NCI-H1417 (cell line): Measurements from ENCODE around the gene PDS5A.
"Not testable (repeated sequence)": the region's sequence is repeated elsewhere in the genome, so short reads cannot be mapped to it uniquely, and the experiment has no call there.

Experiments used
- DNase-seq, 3 experiments: peaks; one replicate each; lab custom pipeline; 2025; lab: John Stamatoyannopoulos, UW

PDS5A gene

DNA sequence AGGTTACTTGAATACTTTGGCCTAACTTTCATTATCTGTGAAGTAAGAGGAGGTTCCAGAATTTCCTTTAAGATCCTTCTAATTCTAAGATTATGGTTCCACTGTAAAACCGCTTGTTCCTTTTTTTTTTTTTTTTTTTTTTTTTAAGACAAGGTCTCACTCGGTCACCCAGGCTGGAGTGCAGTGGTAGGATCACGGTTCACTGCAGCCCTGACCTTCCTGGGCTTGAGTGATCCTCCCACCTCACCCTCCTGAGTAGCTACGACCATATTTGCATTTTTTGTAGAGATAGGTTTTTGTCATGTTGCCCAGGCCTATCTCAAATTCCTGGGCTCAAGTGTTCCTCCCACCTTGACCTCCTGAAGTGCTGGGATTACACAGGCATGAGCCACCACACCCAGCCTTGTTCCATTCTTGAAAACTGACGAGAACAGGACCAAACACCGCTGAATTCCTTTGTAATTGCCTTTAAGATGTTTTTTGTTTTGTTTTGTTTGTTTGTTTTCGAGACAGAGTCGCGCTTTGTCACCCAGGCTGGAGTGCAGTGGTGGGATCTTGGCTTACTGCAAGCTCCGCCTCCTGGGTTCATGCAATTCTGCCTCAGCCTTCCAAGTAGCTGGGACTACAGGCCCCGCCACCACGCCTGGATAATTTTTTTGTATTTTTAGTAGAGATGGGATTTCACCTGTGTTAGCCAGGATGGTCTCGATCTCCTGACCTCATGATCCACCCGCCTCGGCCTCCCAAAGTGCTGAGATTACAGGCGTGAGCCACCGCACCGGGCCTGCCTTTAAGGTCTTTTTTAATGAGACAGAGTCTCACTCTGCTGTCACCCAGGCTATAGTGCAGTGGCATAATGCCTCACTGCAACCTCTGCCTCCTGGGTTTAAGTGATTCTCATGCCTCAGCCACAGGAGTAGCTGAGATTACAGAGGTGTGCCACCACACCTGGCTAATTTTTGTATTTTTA, 6.8 kb downstream of the PDS5A start:
- no peak for DNase-seq

DNA sequence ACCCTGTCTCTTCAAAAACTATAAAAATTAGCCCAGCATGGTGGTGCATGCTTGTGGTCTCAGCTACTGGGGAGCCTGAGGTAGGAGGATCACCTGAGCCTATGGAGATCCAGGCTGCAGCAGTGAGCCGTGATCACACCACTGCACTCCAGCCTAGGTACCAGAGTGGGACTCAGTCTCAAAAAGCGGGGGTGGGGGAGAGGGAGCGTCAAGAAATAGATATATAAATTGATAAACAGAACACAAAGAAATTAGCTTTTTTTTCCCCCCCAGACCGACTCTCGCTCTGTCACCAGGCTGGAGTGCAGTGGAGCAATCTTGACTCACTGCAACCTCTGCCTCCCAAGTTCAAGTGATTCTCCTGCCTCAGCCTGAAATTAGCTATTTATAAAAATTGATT, 14.1 kb downstream of the PDS5A start:
- no peak for DNase-seq

DNA sequence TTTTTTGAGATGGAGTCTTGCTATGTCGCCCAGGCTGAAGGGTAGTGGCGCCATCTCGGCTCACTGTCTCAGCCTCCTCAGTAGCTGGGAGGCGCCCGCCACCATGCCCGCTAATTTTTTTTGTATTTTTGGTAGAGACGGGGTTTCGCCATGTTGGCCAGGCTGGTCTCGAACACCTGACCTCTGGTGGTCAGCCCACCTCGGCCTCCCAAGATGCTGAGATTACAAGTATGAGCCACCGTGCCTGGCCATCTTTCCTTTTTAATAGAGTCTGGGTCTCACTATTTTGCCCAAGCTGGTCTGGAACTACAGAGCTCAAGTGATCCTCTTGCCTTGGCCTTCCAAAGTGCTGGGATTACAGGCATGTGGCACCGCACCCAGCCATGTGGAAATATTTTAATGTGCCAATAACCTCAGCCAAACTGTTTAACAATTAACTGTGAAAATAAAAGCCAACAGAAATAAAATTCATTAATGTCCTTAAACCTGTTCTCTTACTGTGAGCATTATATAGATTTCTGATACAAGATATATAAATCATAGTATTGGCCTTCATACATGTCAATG, 16.3 kb downstream of the PDS5A start:
- no peak for DNase-seq

DNA sequence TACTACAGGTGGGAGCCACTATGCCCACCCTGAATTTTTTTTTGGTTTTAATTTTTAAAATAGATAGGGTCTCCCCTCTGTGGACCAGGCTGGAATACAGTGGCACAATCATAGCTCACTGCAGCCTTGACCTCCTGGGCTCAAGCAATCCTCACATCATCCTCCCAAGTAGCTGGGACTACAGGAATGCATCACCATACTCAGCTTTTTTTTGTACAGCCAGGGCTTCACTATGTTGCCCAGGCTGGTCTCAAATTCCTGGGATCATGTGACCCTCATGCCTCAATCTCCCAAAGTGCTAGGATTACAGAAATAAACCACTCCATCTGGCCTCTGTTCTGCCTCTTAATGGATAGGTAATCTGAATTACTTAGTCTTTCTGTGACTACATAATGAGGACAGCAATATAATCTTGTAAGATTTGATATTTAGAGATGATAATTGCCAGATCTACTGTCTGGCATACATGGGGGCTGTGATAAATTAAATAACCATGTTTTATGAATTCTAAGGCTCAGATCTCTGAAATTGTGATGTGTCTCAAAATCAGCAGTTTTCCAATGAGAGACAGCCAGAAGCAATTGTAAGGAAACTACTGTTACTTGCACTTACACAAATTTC, 26.7 kb downstream of the PDS5A start:
- DNase-seq = no peak

DNA sequence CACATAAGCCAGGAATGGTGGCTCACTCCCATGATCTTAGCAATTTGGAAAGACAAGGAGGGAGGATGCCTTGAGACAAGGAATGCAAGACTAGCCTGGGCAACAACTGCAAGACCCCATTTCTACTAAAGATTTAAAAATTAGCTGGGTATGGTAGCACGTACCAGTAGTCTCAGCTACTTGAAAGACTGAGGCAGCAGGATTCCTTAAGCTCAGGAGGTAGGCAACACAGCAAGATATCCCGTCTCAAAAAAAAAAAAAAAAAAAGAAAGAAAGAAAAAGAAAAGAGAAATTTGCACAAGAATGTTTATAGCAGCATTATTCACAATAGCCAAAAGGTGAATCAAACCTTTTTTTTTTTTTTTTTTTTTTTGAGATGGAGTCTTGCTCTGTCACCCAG, 29.7 kb downstream of the PDS5A start:
- DNase-seq = no peak

DNA sequence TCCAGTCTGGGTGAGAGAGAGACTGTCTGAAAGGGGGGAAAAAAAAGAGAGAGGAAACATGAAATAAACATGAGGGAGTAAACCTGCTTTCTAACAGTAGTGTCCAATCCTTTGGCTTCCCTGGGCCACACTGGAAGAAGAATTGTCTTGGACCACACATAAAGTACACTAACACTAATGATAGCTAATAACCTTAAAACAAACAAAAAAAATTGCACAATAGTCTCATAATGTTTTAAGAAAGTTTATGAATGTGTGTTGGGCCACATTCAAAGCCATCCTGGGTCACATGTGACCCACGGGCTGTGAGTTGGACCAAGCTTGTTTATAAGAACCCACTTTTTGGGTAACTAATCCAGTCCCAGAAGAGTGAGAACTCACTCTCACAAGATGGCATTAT, 30.3 kb downstream of the PDS5A start:
- no peak for DNase-seq

DNA sequence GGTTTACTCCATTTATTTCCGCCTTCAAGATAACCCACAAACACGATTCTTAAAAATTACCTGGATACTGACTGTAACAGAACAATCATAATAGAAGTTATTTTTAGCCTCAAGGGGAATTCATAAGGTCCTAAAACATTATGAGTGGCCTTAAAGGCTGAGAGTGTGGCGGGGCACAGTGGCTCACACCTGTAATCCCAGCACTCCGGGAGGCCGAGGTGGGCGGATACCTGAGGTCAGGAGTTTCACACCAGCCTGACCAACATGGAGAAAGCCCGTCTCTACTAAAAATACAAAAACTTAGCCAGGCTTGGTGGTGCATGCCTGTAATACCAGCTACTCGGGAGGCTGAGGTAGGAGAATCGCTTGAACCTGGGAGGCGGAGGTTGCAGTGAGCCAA, 33.5 kb downstream of the PDS5A start:
- not testable (repeated sequence) for DNase-seq

DNA sequence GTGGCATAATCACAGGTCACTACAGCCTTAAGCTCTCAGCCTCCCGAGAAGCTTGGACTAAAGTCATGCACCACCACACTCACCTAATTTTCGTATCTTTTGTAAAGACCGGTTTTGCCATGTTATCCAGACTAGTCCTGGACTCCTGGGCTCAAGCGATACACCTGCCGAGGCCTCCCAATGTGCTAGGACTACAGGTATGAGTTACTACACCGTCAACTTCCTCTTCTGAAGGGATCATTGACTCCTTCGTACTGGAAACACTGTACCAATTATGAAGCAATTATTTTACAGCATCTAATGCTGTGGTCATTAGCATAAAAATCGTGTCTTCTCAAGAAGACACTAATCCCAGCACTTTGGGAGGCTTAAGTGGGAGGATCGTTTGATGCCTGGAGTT, 35.2 kb downstream of the PDS5A start:
- no peak for DNase-seq

DNA sequence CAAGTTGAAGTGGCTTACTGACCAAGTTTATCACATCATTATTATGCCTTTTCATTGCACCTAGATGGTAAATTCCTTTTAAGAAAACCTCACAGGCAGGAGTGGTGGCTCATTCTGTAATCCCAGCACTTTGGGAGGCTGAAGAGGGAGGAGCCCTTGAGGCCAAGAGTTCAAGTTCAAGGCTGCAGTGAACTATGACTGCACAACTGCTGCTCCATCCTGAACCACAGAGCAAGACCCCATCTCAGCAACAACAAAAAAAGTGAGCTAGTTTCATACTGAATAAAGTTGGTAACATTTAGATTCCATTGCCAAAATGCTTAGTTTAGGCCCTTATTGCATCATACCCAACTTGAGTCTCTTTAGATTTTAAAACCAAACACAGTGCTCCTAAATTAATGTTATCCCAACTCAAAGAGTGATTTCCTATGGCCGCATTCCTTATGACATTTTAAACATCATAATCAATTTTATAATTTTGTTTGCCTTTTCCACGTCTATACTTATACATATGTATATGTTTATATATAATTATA, 36.0 kb downstream of the PDS5A start:
- DNase-seq = no peak

DNA sequence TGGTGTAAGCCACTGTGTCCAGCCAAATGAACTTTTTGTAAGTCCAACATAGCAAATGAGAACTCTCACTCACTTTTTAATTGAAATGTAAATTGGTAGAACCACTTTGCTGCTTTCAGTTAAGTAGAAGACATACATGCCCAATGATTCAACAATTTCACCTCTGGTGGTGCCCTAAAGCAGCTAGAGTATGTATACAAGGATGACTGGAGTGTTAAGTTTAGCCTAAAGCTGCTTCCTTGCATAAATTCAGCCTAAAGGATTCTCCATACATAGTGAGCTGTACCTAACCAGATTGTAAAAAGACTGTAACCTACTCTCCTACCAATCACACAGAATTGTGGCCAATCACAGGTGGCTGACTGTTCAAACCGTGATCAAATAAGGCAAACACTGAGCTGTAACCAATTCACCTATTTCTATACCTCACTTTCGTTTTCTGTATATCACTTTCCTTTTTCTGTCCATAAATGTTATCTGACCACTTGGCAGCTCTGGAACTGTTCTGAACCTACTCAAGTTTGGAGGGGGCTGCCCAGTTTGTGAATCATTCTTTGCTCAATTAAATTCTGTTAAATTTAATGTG, 39.9 kb downstream of the PDS5A start:
- DNase-seq = no peak

DNA sequence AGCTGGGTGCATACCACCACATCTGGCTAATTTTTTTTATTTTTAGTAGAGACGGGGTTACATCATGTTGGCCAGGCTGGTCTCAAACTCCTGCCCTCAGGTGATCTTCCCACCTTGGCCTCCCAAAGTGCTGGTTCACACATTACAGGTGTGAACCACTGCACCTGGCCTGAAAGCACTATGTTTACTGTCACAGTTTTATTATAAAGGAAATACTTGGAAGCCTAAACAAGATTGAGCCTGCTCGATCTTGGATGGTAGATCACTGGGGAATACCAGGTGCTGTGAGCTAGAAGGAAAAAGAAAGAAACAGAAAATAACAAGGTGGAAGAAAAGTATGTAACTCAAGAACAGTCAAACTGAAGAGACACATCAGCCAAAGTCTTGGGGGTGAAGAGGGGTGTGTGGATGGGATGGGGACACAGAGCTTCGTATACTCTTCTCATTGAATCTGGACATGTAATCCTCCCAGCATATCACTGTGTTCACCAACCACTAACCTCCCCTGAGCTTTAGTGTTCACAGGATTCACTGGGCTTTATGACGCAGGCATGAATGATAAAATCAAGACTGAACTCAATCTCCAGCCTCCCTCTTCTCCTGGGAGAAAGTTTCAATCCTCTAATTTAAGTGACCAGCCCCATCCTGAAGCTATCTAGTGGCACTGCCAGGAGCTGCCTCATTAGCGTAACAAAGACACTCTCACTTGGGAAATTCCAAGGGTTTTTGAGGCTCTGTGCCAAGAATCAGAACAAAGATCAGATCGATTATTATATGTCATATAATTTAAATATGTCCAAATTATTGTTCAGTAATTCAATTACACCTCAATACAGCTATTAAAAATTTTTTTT, 40.9 kb downstream of the PDS5A start:
- no peak for DNase-seq

DNA sequence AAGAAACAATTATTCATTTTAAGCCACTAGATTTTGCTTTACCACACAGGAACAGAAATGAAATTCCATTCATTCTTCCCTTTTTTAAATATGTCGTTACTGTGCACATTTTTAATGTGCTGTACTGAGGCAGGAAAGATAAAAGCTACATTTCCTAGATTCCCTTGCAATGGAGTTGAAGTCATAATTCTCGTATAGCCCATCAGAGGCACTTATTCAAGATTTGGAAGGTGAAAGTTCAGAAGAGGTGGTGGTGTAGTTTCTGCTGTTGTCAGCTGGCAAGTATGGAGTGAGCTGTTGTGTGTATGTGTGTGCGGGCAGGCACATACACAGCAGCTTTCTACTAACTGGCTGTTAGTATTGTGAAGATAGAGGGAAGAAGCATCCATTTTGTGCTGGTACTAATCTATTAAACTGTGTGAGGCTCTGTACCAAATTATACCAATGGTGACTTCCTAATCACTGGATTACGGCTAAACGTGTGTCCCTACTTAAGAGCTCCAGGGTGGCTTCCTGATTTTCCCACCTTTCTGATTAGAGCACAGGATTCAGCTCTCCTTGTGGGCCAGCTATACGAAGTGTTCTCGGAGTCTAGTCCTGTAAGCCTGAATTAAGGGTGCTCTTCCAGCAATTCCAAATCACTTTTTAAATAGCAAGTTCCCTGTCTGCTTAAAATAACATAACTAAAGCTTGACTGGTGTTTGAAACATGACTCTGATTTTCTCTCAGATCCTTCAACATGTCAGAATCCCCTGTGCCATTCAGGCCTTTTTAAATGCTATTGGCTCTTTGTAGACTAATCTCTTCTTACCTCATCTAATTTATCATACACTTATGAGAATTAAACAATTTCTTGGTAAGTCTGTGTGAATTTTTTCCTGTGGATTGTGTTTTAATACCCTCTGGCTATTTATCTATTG, 43.8 kb downstream of the PDS5A start:
- DNase-seq = no peak

DNA sequence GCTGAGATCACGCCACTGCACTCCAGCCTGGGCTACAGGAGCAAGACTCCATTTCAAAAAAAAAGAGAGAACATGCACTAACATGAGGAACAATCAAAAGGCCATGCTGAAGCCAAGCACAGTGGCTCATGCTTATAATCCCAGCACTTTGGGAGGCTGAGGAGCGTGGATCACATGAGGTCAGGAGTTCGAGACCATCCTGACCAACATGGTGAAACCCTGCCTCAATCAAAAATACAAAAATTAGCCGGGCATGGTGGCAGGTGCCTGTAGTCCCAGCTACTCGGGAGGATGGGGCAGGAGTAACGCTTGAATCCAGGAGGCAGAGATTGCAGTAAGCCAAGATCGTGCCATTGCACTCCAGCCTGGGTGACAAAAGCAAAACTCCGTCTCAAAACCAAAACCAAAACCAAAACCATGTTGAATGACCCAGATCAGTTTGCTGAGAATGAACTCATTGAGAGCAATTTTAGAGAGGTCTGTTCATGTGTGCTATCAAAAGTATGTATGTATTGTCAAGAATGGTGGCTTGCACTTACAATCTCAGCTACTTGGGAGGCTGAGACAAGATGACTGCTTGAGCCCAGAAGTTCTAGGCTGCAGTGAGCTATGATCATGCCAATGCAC, 44.8 kb downstream of the PDS5A start:
- no peak for DNase-seq

DNA sequence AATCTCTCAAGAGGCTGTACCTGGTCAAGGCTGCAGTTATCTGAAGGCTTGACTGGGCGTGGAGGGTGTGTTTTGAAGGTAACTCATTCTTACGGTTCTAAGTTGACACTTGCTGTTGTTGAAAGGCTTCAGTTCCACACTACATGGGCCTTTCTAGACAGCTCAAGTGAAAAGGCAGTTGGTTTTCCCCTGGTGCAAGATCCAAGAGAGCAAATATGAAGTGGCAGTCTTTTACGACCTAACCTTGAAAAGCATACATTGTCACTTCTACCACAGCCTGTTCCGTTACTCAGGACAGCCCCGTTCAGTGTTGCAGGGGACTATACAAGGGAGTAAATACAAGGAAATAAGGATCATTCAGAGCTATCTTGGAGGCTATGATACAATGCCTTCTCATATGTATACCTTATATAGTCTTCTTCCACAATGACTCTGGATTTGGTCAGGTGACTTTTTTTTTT, 46.2 kb downstream of the PDS5A start:
- no peak for DNase-seq

DNA sequence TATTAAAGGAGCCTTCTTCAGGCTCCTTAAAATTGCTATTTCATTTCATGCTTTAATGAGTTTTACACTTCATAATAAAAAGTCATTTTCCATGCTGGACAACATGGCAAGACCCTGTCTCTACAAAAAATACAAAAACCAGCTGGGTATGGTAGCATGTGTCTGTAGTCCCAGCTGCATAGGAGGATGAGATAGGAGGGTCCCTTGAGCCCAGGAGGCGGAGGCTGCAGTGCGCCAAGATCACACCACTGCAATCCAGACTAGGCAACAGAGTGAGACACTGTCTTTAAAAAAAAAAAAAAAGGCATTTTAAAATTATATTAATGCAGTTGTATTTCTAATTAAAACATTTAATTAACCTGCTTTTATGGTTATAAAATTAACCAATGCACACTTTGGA, 49.2 kb downstream of the PDS5A start:
- DNase-seq = no peak

DNA sequence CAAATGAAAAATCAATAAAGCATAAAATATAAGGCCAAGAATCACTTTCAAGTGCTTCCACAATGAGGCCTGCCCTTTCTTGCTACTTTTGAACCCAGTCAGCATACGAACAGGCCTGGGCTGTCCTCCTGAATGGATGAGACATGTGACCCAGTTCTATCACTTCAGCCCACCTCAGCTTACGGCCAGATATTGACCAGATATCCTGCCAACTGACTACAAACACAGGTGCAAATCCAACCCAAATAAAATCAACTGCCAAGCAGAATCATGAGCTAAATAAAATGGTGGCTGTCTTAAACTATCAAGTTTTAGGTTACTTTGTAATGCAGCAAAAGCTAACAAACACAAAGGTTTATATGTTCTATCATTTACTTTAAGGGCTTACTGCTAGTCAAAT, 53.7 kb downstream of the PDS5A start:
- no peak for DNase-seq

DNA sequence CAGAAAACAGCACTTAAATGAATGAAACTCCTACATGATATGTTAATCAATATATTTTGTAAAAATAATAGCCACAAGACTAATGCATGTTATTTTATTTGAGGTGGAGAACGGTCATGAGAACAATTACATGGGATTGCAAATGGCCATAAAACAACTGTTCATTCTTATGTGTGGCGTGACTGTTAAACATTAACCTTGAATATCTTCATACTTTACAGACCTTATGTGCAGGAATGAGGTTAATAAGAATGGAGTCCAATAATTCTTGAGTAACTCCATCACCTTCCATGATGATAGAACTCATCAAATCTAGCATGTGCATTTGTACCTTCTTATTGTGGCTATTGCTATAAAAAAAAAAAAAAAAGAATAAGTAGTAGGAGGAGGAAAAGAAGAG, 55.3 kb downstream of the PDS5A start:
- no peak for DNase-seq

DNA sequence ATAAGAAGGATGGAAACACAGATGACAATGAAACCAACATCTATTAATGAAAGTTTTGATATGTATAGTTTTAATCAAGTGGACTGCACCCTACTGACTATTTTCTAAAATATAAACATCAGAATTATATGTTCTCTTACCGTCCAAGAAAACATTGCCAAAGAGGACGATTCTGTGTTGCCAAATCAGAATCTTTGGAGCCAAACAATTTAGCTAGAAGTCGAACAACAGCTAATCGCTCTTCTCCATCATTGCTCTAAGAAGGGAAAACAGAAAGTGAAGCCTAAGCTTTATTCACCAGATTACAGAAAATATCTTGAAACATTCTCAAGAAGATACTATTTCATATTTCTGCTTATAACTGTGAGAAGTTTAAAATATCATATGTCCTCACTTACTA, 64.2 kb downstream of the PDS5A start:
- no peak for DNase-seq

DNA sequence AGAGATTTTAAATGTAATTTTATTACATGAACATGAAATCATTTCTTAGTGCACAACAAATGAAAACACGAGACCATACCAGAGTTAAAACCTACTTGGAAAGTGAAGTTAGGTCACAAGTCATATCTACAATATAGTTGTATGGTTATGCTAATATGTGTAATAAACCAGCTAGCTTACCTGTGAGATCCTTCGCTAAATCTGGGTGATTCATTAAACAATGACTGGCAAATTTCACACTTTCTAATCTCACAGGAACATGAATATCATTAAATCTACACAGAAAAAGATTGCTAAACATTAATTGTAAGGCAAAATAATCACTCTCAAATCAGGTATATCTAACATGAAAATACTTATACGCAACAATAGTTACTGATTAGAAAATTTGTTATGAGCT, 67.6 kb downstream of the PDS5A start:
- DNase-seq = no peak

DNA sequence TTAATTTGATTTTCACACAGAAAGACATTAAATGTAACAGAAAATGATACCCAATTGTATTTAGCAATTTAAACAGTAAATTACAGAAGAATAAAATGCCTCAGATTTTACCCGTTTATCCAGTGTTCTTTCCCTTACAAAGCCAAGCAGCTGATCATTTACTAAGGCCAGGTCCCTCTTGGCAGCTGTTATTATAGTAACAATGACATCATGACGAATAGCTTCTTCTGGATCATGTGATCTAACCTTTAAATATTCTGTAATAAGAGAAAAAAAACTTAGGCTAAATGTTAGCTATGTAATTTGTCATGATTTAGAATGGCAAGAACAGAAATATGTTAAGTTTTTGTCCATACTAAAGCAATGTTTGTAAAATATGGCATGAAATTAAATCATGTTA, 69.4 kb downstream of the PDS5A start:
- peak in 1 of 3 experiments; percentile 18 for DNase-seq
